Measurements from ENCODE around the gene SELL. TPM values are rescaled to one million over a fixed set of nuclear protein-coding genes. Genes with fewer than 3 reads are reported as not detected.

Gene SELL
- total RNA-seq (2022; extraction: Qiagen RNA extraction), result 0.20 to 0.40 TPM (median 0.25 TPM) in 5 replicates

DNA sequence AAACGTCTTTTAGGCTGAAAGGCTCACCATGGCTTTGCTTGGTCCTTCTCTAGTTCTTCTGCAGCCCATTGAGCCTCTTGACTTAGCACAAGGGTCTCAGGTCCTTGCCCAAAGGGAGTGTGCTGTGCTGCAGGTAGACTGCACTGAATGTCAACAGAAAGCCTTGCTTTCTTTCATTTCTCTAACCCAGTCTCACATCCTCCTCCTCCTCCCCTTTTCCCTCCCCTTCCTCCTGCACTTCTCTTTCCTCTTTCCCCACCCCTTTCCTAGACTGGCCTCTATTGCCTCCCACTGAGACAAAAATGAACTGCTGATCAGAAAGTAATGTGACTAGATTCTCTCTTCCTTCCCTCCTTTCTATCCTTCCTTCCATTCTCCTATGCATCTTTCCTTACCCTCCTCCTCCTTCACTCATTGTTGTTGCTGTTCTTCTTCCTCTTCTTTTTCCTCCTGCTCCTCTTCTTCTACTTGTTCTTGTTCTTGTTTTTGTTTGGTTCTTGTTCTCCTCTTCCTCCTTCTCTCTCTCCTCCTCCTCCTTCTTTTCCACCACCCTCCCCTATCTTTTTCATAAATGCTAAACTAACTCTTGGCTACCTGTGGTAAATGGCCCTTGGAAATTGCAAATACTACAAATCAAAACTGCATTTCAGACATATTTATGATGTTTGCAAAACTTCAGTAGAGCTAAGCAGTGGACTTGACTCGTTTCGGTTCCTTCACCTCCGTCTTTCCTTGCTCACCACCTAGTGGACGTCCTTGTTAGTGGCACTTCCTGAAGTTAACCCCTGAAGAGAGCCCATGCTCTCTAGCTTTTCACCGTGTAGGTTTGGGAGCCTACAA lies at the start of gene SELL:
Gene SELL (minus strand): TSS at position 152 of the 840 bp plus-strand sequence. CDS start 122 bp downstream, at position 30.

DNA sequence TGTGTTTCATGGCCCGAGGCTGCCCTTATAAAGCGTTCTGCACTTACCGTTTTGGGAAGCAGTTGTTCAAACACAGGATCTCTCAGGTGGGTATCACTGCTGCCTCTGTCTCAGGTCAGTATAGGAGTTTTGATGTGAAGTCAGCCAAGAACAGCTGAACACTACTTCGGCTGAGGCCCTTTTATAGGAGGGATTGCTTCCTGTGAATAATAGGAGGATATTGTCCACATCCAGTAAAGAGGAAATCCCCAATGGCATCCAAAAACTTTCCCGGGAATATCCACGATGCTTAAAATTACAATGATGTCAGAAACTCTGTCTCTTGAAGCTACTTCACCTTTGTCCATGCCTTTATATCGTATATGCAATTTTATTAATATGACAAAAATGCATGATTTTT lies 22.5 kb upstream of the SELL start, which contains the start of gene SELE:
Gene SELE (minus strand): TSS at position 156 of the 400 bp plus-strand sequence. CDS start 467 bp downstream, outside the sequence.

Other genes starting within 250 kb of the SELL start
- 21.2 to 31.6 TPM (median 26.1 TPM) in 5 replicates for gene SLC19A2, start 225.7 kb downstream of the SELL start, total RNA-seq (2022; extraction: Qiagen RNA extraction)
- 0.06 to 0.23 TPM (median 0.14 TPM) in 5 replicates for gene F5, start 125.1 kb downstream of the SELL start, total RNA-seq (2022; extraction: Qiagen RNA extraction)
- gene SELP, start 81.5 kb downstream of the SELL start, total RNA-seq (2022; extraction: Qiagen RNA extraction), result not detected in 5 replicates
- not detected in 5 replicates for gene SELE, start 22.5 kb upstream of the SELL start, total RNA-seq (2022; extraction: Qiagen RNA extraction)
- 4.6 to 7.1 TPM (median 5.7 TPM) in 5 replicates for gene METTL18, start 83.3 kb upstream of the SELL start, total RNA-seq (2022; extraction: Qiagen RNA extraction)
- gene SCYL3, start 182.3 kb upstream of the SELL start, total RNA-seq (2022; extraction: Qiagen RNA extraction), result 2.5 to 3.3 TPM (median 3.1 TPM) in 5 replicates